NOMO-1 (cell line): ENCODE results near the gene C2orf68.
"Not testable (repeated sequence)": the region's sequence is repeated elsewhere in the genome, so short reads cannot be mapped to it uniquely, and the experiment has no call there.

Experiments used
- DNase-seq, 2 experiments: peaks; one replicate each; lab custom pipeline; 2025; ENCODE audit not compliant: unreplicated experiment in 2 of 2; lab: John Stamatoyannopoulos, UW

Gene C2orf68

DNA sequence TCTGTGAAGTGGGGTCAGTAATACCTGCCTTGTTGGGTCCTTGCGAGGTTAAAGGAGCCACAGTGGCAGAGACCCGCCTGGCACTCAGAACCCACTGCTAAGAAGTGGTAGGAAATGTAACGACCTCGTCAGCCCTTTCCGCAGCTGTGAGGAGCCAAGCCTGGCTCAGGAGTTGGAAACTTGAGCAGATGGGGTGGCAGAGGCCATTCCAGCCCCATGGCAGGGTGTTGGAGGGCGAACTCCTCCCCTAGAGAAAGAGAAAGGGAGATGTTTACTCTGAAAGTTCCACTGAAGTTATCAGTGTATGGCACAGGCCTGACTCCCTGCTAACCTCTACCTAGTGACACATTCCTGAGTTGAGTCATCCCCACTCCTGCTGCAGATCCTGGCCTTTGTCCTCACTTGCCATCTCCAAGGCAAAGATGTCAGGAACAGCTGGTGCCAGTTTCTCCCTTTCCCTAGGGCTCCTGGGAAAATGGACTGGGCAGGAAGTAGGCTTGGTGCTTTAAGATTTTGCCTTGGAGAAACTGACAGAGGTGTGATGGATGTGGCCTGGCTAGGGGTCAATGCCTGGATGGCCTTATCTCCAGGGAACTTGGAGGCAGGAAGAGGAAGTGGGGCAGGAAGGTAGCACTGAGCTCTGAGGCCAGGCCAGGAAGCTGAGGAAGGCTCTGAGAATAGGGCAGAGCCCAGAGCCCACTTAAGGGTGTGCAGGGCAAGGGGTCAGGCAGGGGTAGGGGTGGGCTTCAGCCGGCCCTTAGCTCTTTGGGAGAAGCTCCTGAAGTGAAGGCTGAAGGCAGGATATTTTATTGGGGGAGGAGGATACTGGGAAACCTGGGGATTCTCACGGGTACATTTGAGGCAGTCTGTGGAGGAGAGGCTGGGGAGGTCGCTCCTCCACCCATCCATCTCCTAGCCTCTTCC is 26.7 kb downstream of the C2orf68 start:
- peak in 1 of 2 experiments; percentile 23 for DNase-seq

DNA sequence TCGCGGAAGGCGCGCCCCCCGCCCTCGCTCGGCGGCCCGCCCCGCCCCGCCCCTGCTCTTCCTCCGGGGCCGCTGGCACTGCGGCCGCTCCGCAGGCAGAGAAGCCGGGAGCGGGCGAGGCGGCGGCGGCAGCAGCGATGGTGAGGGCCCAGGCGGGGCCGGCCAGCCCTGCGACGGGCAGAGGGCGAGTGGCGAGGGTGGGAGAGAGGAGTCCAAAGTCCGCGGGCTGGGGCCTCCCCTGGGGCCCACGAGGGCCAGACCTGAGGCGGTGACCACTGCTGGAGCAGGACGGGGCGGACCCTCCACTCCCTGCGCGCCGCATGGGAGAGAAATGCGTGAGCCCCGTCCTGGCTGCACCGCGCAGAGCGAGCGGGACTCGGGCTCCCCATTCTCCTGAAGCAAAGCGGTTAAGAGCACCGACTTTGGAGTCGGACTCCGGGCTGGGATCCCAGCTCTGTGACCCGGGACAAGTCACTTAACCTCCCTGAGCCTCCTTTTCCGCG is 27.5 kb downstream of the C2orf68 start, which contains the start of gene VAMP5:
TSS of gene VAMP5 (plus strand) at position 78 of the 503 bp plus-strand sequence. CDS start at position 138, 60 bp downstream.
- DNase-seq: no peak

GRCh38 chr2:85583667-85584353 is 28.1 kb downstream of the C2orf68 start:
- no peak for DNase-seq

DNA sequence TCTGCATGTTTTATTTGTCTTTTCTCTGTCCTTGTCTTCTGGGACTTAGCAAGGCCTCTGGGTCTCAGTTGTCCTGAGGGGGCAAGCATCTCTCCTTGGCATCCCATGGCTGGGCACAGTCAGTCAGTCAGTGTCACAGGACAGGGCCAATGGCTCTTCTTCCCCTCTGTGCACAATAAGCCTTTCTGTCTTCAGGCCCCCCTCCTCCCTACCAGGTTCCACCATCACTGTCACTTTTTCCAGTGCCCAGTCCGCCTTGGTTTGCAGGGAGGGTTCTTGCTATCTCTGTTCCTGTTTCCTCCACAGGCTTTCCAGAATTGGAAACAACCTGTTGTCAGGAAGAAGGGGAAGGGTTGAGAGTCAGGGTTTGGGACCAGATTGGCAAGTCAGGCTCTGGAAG is 29.4 kb downstream of the C2orf68 start:
- DNase-seq: no peak

GRCh38 chr2:85580206-85580605 is 31.7 kb downstream of the C2orf68 start:
- no peak for DNase-seq

GRCh38 chr2:85579266-85579935 is 32.5 kb downstream of the C2orf68 start:
- peak; percentile 53 to 58 for DNase-seq

DNA sequence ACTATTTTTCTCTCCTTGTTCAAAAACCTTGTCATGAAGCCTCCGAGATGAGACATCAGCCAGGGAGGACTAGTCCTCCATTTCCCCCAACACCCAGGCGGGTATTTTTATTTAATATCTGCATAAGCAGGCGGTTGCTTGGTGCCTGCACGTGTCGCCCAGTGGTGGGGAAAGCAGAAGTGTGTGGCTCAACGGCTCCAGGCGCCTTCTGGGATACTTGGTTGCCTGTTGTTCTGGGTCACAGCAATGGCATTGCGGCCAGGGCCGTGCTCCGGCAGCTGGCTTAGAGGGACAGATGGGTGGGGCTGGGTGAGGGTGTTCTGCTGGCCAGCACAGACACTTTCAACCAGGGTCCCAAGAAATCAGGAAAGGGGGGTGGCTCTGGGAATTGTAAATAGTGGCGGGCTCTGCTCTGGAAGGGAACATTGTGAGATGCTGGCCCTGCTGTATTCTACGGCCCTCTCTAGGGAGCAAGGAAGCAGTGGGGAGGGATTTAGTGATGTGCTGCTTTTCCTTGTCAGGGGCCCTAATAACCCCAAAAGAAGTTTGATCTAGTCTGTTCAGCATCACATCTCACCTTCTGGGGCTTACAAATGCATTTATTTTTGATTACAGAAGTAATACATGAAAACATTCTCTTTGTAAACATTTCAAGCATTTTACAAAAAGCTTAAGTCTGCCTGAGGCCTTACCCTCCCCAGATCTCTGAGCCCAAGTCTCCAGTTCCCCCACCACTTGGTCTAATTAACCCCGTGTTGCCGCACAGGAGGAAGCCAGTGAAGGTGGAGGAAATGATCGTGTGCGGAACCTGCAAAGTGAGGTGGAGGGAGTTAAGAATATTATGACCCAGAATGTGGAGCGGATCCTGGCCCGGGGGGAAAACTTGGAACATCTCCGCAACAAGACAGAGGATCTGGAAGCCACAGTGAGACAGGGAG is 33.4 kb downstream of the C2orf68 start:
- DNase-seq: peak; percentile 87 to 93

DNA sequence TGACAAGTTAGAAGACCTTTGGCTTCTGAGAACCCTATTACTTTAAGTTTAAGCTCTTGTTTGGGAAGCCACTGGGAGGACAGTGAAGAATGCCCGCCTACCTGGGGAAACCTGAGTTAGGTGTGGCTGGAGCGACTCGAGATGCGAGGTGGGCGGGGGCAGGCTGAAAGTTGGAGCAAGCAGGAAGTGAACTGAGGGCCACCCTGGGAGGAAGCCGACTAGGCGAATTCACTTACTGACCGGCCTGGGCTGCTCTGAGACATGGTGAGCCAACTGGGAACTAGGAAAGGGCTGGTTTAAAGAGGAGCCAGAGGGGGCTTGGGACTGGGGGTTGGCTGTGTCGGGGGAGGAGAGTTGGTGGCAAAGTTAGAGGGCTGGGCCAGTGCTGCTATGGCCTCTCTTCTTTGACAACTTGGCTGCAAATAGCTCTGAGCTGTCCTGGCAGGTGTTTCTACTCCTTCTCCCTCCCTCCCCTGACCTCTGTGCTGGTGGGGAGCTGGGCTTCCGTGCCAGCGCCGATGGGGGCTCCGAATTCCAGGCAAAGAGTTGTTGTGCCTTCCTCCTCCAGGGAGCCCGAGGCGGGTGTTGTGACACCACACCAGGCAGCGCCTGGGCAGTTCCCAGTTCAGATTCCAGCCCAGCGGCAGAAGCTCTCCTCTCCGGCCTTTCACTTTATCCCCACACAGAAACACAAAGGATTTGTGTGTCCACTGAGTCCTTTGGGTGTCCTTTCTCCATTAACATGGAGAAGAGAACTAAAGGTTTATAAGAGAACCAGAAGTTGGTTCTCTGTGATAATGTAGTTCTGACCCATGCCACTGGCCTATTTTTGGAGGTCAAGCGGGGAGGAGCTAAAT is 34.3 kb downstream of the C2orf68 start, which contains the start of gene VAMP8:
TSS of gene VAMP8 (plus strand) at position 201 of the 857 bp plus-strand sequence. CDS start at position 262, 61 bp downstream.
- peak; percentile 52 to 60 for DNase-seq

DNA sequence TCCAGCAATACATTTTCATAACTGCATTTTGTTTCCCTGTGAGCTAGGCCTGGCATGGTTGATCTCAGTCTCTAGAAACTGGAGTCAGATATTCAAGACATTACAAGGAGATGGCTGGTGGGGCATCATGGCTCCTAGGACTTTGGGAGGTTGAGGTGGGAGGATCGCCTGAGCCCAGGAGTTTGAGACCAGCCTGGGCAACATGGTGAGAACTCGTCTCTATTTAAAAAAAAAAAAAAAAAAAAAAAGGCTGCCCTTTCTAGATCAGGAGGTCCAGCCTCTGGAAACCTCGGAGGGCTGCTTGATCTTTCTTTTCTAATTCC is 34.8 kb downstream of the C2orf68 start:
- no peak for DNase-seq

DNA sequence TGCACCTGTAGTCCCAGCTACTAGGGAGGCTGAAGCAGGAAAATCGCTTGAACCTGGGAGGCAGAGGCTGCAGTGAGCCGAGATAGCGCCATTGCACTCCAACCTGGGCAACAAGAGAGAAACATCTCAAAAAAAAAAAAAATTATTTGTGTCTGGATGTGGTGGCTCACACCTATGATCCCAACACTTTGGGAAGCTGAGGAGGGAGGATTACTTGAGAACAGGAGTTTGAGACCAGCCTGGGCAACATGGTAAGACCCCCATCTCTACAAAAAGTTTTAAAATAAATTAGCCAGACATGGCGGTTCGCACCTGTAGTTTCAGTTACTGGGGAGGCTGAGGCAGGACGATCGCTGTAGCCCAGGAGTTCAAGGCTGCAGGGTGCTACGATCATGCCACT is 36.1 kb downstream of the C2orf68 start:
- DNase-seq: no peak

DNA sequence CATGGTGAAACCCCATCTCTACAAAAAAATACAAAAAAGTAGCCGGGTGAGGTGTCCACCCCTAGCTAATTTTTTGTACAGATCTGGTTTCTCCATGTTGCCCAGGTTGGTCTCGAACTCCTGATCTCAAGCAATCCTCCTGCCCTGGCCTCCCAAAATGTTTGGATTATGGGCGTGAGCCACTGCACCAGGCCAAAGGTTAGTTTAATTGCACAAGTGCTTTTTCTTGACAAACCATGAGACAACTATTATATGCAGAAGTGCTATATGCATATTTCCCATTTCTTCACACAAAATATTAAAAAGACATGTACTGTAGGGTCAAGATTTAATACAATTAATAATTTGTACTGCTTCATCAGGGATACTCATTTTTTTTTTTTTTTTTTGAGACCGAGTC is 45.6 kb downstream of the C2orf68 start:
- no peak for DNase-seq

GRCh38 chr2:85564144-85564563 is 47.7 kb downstream of the C2orf68 start:
- DNase-seq: peak; percentile 93

- DNase-seq: peak; percentile 93 to 98
These were observed 50.3 kb downstream of the C2orf68 start, which contains the start of gene GGCX for GRCh38 chr2:85561280-85562212. Gene GGCX (minus strand): TSS chr2:85561493. CDS start chr2:85561428, 65 bp downstream.

GRCh38 chr2:85560812-85561279 is 51.0 kb downstream of the C2orf68 start:
- DNase-seq: no peak

DNA sequence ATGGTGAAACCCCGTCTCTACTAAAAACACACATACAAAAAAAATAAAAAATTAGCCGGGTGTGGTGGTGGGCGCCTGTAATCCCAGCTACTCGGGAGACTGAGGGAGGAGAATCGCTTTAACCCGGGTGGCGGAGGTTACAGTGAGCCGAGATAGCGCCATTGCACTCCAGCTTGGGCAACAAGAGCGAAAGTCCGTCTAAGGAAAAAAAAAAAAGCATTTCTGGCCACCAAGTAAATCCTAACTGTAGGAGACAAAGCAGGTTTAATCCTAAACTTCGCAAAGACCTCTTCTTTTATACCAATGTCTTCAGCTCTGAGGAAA is 51.5 kb downstream of the C2orf68 start:
- not testable (repeated sequence) for DNase-seq

DNA sequence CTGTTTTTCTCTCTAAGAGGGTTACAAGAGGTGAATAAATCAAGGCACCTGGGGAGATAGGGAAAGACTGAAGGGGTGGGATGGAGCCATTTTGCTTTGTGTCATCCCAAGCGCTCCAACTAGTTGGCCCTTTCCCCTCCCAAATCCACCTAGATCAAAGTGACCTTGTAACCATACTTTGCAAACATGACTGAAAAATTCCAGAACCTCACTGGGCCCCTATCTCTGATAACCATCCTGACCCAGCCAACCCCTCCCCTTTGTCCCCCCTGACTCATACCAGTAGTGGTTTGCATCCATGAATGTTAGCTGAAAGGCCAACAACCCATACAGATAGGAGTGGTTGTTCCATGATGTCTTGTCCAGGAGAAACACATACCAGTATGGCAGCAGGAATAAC is 53.7 kb downstream of the C2orf68 start:
- no peak for DNase-seq

- no peak for DNase-seq
These were observed 54.7 kb downstream of the C2orf68 start for GRCh38 chr2:85557130-85557529.
